Stromal cell of bone marrow (primary cell): ENCODE data around the gene INPP5A.
A peak's percentile ranks its signal among the peaks of the same experiment; 100 is the strongest.
"Not testable (repeated sequence)": the region's sequence is repeated elsewhere in the genome, so short reads cannot be mapped to it uniquely, and the experiment has no call there.

Experiments used
- DNase-seq: peaks from one replicate; pipeline ENCODE4 v3.0.0-alpha.2; 2012; ENCODE audit warnings: low read depth

The INPP5A gene

DNA sequence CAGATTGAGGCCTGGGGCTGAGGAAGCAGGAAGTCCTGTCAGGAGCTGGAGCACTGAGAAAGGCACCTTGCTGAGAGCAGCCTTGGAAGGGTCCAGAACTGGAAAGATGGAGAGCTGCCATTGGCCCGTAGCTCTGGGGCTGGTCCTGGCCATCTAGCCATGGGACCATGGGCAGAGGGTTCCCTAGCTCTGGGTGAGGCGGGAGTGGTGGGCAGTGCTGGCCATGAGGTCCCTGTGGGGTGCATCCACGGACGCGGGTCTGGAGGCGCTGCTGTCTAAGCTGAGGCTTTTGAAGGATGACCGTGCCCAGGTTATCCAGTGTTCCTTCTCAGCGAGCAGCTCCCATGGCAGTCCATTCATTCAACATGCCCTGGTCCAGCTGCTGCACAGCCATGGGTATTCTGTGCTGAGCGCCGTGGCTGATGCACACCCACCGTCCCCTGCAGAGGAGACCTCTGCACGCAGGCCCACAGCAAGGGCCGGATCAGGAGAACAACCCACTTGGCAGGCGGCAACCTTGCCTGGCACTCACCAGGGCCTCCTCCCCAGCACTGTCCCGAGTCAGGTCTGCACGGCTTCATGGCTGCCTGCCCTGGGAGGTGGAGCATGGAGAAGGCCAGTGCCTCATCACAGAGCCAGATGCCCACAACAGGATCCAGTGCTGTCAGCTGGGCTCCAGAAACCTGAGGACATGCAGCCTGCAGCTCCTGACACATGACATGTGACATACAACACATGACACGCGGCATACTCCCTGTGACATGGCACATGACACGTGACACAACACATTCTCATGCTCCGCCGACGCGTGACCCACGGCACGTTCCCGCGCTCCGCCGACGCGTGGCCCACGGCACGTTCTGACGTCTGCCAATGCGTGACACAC, 121.9 kb downstream of the INPP5A start:
- no peak for DNase-seq

DNA sequence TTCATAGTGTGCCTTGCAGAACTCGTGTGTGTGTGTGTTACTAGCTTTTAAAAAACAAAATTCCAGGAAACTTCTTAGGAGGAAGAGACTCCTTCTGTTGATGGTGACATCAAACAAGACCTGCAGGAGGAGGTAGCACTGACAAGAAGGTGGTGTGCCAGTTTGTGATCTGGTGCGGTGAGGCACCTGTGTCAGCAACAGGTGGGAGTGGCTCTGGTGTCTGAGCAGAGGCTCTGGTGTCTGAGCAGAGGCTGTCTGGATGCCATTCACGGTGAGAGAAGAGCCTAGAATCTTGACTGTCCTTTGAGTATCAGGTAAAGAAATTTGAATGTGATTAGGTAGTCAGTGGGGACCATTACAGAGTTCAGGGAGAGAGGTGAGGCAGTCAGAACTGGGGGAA, 122.8 kb downstream of the INPP5A start:
- no peak for DNase-seq

DNA sequence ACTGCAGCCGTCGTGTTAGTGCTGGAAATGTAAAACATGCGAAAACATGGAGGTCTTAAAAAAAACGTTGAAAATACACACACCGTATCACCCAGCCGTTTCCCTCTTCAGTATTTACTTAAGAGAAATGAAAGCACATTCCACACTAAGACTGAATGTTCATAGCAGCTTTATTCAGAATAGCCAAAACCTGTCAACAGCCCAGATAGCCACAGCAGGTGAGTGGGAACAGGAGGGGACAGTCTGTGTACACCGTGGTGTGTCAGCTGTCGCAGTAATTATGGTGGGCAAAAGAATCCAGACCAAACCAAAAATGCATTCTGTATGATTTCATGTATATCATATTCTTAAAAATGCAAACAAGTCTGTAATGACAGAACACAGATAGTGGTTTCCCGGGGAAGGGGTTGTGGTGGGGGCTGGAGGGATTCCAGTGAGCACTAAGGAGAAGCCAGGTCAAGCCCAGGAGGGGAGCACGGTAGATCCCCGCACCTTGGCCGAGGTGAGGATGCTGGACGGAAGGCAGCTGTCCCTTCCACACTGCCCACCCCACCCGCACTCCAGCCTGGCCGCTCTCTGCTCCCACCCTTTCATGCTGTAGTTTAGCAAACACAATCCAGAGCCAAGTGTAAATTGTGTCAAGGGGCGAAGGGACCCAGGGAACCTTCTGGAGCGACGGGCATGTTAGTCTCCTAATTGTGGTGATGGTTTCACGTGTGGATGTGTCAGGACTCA, 124.8 kb downstream of the INPP5A start:
- no peak for DNase-seq

DNA sequence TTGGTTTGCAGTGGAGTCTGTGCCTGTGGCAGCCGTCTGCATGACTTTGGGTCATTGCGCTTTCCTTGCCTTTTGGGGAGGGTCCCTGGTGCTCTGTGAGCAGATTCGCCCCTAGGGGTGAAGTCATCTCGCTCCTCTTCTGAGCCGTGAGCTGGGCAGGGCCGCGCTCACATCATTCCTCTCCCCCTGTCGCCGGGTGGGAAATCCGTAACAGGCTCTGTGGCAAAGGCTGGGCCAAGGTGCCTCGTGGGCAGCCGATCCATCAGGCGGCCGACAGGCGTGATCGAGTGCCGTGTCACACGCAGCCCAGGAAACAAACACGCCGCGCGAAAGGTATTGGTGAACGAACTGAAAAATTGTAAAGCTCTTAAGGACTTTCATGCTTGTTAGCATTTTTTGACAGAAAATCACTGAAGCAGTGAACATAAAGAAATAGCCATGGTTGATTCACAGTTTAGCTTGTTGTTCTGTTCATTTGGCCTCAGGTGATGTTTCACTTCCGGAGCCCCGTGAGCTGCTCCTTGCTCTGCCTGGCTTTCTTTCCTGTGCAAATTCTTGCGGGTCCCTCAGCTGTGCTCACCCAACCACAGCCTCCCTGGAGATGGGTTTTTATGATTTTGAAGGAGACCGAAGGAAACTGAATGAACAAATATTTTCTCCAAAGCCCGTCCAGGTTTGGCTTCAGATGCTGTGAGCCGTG, 126.2 kb downstream of the INPP5A start:
- no peak for DNase-seq

DNA sequence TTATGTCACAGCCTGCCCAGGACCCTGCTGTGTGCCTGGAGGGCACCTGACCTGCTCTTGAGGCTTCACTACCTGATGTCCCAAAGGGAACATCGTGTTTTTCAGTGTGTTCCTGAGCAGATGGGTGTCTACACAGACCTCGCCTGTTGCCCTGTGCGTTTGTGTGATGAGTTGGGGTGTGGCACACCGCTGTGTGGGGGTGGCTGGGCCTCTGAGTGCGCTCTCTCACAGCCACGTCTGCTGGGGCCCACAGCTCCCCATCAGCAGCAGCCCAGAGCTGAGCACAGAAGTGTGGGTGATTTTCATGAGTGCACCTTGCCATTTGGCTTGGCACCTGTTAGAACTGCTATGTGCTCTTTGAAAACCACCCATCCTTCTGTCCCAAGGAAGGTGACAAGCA, 126.8 kb downstream of the INPP5A start:
- DNase-seq = no peak

DNA sequence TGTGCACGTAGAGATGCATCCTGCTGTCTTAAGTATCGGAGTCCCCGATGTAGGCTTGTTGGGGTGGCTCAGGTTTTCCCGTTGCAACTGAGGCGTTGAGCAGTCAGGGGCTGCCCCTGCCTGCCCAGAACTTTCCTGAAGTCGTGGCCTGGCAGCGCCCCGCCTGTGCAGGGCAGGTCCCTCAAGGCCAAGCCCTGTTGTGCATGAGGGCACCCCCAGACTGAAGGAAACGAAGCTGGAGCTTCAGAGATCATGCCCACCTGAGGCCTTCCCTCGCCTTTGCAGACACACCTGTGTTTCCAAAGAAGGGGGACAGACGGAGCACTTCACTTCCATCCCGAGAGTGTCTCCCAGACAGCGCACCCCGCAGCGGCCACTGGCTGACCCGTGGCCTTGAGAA, 127.3 kb downstream of the INPP5A start:
- DNase-seq = no peak

DNA sequence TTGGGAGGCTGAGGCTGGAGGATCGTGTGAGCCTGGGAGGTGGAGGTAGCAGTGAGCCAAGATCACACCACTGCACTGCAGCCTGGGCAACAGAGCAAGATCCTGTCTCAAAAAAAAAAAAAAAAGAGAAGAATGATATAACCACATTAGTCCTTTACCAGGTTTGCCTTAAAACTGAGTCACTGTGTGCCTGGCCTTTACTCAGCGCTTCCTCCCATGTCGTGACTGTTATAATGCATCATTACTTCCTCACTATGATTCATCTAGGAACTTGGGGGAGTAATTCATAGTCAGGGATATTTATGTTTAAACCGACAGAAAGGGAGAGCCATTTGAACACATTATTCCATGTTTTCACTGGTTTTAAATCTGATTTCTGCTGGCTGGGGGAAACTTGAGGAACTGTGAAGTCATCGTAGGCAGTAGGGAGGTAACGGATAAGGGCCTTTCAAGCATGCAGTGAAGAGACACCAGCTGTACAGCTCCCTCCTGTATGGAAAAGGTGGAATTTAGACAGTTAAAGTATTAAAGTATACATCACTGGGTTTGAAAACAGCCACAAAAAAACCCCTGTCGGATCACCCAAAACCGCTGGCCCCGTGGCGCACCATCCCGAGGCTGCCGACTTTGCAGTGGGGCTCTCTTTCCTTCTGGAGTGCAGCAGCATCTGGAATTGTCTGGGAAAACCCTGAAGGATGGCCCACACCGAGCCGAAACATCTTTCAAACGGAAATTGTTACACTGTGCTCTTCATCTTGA, 128.5 kb downstream of the INPP5A start:
- DNase-seq = peak; percentile 91

DNA sequence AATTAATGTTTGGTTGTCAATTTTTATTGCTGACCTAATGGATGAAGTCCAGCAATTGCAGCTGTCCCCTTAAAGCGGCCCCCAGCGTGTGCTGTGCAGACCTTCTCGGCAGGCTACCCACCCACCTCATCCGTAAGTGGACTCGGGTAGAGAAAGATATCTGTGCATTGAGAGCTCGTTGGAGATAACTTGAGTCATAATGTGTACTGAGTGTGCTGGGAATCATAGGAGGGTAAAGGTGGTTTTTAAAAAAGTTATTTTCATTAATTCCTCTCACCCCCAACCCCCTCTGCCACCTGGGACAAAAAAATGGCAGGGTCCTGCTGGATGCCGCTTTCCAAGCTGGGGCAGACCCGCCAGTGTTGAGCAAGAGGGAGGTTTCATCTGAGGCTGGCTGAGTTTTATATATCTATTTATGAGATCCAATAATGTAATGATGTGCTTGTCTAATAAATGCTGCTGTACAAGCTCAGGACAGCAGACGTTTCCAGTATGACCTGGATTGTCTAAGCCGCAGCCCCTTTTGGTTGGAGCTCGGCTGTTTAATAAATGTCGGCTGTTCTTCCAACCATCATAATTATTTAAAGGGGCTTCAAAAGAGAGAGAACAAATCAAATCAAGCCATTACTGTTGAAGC, 129.2 kb downstream of the INPP5A start:
- DNase-seq = no peak

DNA sequence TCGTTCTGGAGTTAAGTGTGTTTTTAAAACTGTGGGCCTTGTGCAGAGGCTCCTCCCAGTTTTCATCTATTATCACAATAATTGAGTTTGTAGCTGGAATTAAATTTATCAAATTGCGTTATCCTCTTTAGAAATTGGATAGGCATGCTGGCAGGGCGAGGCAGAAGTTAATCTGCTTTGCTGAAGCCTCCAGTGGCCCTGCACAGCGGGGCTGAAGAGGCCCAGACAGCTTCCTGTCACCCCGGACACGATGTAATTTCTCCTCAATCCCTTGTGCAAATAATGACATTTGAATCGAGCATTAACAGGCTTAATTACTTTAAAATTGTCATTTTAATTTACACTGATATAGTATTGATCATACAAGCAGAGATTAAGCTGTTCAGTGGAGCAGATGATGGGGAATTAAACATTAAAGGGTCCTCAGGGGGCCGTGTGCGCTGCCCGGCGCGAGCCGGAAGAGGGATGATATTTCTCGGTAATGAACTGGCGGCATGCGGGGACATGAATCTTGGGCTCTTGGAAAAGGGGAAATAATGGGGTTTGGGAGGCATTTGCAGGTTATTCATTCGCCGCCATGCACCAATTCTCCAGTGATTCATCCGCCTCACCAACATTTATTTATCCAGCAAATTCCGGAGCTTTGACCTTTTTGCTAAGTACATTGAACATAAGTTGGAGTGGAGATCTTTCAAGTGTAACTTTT, 129.9 kb downstream of the INPP5A start:
- no peak for DNase-seq

DNA sequence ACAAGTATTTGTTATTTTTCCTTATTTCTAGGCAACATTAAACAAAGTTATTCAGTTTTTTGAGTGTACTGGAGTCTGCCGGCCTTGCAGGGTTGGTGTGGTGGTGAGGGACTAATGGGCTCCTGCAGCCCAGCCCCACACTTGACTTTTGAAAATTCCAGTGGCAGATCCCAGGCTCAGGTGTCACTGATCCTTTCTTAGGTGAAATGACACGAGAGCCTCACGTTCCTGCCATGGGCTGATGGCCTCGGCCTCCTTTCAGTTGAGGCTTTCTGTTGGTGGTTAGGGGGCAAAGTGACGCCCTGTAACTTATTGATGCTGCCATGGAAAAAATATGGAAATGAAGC, 130.4 kb downstream of the INPP5A start:
- no peak for DNase-seq

DNA sequence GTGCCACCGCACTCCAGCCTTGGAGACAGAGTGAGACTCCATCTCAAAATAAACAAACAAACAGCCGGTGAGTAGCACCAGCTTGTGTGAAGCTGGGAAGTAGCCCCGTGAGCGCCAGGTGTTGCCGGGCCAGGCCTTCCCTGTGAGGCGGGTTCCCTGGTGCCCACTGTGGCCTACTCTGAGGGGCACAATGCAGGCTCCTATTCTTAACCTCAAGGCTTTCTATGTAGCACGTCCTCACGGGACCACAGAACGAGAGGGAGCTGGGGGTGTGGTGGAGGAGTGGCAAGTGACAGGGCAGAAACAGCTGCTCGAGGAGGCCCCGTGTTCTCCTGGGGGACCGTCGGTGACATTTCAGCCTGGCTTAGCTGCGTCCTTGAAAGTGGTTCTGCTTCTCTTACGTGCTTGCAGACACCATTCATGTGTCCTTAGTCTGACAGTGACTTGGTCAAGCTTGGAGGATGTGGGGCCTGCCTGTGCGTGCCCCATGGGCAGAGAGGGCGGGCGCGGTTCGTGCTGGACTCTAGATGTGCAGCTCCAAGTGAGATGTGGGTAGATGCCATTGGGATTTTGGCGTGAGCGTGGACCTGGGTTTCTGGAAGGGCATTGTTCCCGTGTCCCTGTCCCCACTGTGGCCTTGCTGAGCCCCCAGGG, 131.7 kb downstream of the INPP5A start:
- DNase-seq = no peak

DNA sequence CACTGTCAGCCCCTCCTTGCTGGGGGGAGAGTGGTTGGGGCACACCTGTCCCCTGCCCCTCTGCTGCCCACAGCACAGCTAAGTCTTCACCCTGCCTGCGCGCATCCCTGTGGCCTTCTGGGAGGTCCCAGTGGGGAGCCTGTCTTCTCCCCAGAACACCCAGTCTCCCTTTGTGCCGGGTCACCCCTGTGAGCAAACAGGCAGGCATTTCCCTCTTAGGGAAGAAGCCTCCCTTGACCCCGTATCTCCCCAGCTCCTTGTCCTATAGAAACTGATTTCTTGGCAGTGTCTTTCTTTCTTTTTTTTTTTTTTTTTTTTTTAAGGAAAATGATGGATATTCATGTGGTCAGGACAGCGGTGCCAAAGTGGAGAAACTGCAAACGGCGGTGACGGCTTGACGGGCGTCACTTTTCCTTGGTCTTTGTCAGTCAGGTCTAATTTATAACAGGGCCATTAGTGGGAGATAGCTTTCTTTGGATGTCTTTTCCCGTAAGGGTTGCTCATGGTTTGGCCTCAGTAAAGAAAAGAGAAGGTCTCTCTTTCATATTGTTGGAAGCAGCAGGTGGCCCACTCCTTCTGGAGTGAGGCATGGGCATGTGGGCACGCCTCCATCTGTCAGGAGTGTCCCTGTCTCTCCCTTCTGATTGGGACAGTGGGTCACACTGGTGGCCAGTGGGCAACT, 133.1 kb downstream of the INPP5A start:
- no peak for DNase-seq

DNA sequence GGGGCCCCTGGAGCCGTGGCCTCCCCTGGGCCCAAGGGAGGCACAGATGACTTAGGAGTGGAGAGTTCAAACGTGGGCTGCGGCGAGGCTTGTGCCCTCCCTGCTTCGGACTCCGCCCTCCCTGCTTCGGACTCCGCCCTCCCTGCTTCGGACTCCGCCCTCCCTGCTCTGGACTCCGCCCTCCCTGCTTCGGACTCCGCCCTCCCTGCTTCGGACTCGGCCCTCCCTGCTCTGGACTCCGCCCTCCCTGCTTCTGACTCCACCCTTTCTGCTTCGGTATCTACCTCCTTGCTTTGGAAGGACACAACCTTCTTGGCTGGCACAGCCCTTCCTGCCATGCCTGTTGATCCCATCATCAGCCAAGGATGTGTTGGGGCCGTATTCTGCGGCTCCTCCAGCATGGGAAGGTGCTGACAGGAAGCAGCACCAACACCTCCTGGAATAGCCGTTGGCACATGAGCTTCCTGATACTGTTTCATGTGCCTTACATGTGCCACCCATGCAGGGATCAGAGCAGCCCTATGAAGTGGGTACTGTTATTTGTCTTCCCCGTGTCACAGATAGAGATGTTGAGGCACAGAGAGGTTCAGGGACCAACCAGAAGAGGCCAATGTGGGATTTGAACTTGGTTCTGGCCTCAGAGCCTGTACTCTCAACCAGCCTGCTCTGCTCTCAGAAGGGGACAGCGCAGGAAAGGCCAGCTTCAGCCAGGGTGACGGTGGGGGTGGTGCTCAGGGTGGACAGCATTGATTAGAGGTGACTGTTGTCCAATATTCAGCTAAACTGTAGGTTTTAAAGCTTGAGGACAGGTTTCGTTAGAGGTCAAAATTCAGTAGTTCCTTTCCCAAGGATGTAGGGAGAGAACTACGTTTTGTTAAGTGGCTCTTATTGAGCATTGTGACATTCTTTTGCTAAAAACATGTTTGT, 133.9 kb downstream of the INPP5A start:
- no peak for DNase-seq

DNA sequence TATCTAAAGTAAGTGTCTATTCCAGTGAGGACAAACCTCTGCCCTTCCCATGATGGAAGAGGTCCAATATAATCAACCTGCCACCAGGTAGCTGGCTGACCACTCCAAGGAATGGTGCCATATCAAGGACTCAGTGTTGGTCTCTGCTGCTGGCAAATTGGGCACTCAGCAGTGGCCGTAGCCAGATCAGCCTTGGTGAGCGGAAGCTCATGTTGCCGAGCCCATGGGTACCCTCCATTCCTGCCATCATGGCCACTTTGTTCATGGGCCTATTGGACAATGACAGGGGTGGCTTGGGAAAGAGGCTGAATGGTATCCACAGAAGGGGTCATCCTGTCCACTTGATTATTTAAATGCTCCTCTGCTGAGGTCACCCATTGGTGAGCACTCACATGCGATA, 136.2 kb downstream of the INPP5A start:
- DNase-seq = not testable (repeated sequence)

DNA sequence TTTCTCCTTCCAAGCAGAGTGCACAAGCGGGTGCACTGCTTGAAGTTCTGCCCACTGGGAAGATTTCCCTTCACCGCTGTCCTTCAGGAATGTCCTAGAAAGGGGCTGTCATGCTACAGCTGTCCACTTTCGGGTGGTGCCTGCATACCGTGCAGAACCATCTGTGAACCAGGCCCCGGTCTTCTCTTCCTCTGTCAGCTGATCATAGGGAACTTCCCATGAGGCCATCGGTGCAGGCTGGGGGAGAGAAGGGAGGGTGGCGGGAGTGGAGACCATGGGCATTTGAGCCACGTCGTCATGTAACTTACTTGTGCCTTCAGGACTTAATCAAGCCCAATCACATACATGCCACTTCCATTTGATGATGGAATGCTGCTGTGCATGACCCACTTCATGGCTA, 136.7 kb downstream of the INPP5A start:
- DNase-seq = no peak

DNA sequence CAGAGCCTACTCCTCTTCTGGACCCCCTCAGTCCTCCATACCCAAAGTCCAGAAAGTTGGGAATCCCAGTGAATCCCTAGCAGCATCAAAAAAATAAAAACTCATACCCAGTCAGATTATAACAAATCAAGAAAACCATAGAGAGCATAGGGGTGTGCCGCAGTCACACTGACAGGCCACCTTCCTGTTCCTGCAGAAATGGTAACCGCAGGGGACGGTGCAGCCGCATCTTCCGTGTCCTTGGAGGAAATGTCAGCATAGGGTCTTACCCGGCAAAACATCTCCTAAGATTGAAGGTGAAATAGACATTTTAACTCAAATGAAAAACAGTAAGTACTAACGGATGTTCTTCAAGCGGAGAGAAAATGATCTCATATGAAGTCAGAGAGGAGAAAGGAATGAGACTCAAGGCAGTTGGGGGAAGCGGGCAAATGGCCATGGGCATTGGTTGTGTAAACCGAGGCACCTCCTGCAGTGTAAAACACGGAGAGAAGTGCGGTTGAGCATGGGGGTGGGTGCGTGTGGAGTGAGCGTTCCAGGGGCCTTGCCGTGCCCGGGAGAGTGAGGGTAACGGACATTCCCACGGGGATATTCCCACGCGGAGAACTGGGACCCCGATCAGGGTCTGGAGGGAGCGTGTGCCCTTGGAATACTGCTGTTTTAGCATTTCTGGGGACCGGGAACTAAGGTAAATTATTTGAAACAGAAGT, 137.6 kb downstream of the INPP5A start:
- no peak for DNase-seq

DNA sequence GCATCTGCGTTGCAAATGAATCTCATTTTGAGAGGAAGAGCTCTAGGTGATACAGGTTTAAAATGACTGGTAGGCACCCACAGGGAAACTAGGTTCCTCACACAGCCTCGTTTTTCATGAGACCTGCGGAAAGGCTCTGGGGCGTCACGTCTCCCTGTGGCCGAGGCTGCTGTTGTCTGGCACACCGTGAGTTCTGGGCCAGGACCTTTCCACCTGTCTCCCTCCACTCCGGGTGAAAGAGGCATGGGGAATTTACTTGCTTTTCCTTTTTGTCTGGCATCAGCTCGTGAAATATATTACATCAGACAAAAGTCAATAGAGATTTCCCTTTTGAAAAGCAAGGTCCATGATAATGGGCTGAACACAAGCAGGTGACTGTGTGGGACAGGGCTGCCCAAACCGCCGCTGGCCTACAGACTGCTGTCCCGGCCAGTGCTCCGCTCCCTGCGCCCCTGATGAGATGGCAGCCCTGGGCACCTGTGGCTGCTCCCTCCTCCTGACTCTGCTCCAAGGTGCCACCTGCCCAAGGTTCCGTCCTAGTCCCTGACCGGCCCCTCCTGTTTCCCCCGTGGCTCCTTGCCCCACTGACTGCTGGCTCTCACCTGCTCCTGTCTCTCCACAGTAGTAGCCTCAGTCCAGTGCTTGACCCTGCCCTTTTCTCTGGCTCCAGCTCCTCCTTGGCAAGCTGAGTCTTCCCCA, 138.8 kb downstream of the INPP5A start:
- no peak for DNase-seq

DNA sequence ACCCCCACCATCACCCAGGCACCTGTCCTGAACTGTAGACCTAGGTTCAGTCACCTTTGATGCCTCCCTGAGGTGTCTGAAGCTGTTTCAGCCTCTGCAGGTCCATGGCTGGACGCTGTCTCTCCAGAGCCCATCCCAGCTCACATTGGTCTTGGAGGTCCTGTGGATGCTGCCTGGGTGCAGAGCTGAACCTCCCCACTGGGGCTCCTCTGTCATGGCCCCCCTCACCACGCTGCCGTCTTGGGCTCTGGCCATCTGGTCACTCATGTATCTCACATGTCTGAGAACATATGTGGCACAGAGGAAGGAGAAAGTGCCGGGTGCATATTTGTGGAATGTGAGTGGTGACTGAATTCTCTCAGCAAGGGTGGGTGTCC, 139.5 kb downstream of the INPP5A start:
- DNase-seq = no peak
